ENCODE results near the gene ENDOV.

ENDOV gene

DNA sequence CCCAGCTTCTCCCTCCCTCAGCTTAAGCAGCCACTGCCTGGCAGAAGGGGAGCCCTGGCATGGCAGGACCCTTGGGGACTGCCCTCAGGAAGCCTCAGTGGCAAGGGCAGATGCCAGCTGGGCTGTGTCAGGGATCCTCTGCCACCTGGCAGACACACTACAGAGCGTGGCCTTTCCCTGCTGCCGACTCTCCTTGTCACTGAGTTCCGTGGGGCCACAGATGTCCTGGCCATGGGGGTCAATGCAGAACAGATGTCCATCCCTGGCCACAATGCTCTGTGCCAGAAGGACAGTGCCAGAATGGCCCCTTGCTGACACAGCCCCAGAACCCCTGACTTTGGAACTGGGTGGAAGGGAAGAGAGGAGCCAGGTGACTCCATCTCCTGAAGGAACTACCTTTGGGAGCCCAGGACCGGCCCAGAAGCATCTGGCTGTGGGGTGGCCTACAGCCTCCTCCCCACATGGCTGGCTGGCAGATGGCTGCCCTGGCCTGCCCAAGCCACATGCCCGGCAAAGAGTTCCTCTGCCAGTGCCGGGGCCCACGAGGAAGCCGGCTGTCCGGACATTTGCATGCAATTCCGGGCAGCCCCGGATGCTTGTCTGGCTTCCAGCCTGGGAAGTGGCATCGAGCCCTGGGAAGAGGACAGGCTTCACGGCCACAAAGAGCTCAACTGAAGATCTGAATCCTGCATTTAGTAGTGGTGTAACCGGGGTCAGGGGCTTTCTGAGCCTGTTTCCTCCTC lies 37.4 kb downstream of the ENDOV start:
- DNase-seq, result no peak

DNA sequence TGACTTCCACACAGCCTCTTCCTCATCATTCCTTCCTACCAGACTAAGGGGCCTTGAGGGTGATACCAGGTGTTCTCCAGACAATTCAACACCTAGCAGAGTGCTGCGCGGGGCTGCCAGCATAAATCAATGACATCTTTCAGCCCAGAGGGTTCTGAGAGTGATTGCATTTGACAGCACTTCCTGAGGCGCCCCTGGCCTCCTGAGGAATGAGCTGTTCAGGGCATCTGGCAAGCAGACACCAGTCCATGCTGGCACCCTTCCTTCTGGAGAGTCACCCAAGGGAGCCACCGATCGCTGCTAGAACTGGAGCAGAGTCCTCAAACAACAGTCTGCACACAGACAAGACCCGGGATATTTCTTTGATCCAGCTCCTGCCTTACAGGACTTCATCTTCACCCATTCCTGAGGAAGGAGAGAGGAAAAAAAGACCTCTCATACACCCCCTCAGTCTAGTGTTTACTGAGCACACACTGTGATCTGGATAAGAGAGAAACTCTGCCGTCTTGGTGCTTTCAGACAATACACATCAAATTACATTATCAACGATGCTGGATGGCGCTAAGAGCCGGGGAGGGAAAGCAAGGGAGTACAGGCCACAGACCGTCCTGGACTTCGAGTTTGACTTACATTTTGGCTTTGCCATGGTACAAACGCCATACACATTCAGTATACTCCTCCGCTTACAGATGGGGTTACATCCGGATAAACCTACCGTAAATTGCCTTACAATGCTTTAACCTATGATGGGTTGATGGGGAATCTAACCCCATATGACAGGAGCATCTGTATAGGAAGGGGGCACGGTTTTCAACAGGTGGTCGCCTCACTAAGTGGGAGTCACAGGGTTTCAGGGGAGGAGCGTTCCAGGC lies 38.4 kb downstream of the ENDOV start:
- DNase-seq, result no peak

DNA sequence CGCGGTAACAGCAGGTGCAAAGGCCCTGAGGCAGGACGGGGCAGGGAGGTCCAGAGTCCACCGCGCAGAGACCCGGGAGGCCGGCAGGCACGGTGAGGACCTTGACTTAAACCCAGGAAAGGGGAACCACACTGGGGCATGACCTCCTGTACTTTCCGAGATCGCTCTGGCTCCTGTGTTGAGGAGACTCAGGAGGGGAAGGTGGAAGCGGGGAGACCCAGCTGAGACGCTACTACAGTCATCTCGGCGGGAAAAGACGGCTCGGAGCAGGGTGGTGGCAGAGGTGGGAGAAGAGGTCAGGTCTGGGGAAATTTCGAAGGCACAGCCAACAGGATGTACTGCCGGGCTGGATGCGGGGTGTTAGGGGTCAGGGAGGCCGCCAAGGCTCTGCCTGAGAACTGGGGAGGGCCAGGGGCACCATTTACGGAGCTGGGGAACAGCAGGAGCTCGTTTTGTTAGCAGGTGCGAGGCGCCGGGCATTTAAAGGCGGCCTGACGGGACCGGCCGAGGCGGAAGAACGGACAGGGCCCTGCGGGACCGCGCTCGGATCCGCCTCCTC lies 39.1 kb downstream of the ENDOV start:
- DNase-seq, result peak; percentile 25

DNA sequence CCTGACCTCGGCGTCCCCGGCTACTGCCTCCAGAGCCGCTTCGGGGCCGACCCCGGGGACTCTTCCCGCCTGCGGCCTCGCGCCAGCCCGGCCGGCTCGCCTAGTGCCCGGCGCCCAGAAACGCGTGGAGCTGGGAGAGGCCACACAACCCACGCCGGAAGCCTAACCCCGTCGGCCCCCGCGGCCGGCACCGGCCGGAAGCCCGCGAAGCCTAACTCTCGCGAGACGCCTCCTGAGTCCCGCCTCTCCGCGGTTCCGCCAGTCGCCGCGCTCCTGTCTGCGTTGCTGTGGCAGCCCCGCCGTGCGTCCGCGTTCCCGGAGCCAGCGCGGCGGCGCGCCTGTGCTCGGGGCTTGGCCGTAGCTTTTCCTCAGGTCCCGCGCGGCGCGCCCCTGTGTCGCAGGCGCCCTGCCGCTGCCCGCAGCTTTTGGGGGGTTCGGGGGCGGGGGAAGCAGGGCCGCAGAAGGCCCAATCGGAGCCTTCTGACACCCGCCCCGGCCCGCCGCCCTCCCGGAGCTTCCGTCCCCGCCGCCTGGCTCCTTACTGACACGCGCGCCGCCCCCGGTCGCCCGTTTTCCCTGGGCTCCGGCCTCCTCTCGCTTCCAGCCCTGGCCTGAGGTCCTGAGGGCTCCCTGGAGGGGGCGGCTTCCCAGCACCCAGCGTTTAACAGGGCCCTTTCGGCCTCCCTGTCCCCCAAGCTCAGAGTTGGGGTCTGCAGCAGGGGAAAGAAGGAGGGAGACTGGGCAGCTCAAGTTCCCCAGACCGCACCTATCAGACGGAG lies 39.8 kb downstream of the ENDOV start:
- DNase-seq, result peak; percentile 99

DNA sequence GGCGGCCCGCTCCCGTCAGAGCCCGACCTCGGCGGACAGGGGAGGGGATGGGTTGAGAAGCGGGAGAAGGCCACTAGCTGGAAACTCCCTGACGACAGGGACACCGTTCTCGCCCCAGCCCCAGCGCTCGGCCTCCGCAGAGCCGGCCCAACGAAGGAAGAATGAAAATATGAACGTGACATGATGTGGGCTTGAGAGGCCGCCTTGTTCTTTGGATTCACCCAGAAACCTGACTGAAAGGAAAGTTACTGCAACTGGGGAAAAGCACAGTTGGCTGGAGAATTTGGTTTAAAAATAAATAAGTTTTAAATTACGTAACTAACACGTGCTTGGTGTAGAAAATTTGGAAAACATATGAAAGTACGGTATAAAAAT lies 40.4 kb downstream of the ENDOV start:
- peak; percentile 60 for DNase-seq

DNA sequence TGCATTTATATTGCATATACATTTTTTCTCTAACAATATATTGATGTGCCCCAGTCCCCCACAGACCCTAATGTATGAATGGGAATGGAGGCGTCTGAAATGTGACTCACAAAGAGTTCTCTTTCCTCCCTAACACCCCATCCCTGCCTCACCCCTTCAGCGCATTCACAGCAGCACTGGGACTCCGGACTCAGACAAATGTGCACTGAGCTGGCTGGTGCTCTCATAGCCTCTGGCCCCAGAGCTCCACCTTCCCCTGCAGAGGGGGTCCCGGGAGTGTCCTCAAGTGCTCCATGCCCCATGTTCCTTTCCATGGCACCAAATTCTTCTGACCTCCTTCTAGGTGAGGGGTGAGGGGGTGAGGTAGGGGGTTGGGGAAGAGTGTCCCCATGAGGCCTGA lies 40.8 kb downstream of the ENDOV start:
- no peak for DNase-seq

DNA sequence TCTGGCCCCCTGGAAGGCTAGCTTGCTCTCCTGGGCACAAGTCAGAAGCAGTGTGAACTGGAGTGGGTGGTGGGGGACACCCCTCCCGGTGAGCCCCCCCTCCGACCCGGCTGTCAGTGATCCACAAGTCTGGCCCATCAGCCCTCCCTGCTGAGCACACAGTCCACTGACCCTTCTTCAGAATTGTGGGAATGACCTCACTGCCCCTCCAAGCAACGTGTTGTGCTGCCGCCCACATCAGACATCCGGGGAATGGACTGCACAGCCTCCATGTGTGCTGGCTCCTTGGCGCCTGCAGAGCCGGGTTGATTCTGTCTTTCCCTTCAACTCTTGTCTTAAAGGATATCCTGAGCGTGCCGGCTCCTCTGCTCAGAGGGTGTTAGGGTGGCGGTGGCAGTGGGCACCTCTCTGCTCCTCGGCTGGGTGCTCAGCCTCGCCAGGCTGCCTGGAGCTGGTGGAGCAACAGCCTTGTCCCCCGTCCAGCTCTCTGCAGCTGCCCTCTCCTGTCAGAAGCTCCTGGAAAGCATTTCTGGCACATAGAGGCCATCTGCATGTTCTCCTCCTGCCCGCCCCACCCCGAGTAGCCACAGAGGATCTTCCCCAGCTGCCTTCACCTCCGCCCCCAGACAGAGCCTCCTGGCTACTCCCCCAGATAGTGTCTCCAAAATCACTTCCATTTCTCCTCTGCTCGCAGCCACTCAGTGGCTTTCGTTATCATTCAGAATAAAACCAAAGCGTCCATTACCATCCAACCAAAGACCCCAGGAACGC lies 41.7 kb downstream of the ENDOV start:
- DNase-seq, result no peak

DNA sequence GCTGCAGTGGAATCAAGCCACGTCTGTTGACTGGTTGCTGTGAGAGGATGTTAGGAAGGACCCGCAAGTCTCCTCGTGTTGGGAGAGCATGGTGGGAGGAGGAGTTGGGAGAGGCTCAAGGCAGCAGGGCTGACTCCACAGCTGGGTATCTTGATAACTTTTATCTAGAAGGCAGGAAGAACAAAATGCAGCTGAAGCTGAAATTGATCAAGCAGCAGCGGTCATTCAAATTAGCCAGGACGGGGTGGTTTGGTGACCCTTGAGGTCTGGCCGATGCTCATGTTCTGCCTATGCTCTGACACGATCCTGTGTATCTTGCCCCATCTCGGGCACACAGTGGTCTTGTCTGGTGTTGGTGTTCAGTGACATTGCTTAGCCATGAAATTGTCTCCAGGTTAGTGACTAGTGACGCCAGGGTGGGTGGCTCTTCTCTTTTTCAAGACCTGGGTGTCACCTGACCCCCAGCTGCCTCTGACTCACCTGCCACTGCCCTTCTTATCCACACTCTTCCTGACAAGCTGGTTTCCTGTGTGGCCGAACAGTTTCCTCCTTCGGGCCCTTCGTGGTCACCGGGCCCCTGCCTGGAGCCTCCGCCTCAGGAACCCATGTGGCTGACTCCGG lies 42.4 kb downstream of the ENDOV start:
- DNase-seq, result no peak

DNA sequence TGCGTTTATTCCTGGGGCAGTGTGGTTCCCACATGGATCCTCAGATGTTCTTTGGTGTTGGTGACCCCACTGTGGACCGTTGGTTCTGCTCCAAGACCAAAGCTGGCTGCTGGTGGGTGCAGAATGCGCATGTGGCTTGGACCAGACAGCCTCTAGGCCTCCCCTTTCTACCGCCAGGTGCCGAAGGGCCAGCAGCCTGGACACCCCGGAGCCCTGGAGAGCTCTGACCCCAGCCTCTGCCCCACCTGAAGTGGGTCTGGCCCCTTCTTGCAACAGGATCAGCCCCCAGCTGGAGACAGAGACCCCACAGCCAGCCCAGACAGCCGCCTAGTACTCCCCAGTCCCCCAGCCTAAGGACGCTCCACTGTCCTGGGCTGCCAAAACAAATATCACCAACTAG lies 43.0 kb downstream of the ENDOV start:
- DNase-seq, result no peak

DNA sequence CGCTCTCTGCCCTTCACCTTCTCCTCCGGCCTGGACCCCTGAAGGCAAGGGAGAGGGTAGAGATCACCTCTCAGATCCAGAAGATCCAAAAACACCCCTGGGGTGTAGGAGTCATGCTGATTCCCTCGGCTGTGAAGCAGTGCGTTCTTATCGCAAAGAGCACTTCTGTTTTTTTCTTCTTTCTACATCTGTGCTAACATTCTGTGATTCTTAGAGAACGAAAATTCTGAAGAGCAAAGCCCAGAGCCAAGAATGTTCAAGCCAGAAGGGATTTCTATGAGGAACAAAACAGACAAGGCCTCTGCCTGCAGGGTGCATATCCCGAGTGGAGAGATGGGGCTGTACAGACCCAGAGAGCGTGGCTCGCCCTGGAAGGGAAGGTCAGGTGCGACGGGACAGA lies 44.3 kb downstream of the ENDOV start:
- no peak for DNase-seq

DNA sequence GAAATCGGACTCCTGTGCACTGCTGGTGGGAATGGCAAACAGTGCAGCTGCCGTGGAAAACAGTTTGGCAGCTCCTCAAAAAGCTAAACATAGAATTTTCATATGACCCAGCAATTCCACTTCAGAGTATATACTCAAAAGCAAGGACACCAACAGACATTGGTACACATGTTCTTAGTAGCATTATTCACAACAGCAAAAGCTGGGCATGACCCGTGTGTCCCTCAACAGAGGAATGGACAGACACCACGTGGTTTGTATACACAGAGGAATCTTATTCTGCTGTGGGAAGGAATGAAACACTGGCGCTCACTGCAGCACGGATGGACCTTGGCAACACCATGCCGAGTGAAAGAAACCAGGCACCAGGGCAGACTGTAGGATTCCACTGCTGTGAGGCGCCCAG lies 45.5 kb downstream of the ENDOV start:
- DNase-seq, result no peak

DNA sequence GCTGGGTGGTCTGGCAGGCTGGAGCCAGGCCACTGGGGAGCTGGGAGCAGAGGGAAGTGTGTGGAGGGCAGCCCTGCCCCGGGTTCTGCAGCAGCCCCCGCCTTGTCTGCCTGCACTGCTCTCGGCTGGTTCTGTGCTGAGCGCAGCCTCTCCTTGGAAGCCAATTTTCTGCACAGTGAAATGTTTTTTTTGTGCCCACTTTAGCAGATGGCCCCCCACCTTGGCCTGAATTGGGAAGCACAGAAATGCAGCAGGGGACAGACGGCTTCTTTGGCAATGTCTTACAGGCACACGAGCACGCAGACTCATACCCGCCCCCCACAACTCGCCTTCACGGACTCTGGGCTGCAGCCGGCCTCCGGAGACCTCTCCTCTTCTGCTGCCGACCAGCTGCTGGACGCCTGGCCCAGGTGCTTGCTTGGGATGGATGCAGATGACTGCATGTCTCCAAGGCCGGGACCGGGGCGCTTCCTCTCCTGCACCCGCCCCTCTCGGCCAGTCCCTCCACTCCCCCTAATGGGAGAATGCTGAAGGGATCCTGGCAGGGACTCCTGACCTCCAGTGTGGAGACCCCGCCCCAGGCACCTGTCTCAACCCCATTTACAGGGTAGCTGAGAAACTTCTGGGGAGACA lies 46.7 kb downstream of the ENDOV start:
- DNase-seq, result no peak

DNA sequence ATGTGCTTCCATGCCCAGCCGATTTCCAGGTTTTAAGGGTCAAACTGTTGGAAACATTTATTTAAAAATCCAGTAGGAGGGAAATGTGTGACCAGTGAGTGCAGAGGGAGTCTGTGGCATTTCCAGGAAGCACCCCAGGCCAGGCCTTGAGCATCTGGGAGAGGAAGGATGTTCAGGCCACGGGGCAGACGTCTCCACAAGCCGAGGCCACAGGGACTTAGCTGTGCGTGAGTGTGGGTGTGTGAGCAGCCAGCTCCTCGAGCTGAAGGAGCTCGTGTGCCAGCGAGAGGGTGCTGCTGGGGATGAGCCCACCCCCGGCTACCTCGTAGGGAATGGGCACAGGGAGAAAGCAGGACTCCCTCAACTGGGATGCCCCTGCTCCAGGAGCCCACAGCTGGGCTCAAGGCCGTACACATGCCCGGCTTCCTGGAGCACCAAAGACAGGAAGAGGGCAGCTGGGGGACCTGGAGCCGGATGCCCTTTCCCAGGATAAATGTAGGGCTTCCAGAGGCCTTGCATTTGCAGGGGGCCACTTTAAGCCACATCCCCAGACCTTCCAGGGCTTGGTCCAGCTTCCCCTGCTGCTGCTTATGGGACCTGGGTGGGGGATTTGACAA lies 48.9 kb downstream of the ENDOV start:
- DNase-seq, result no peak

DNA sequence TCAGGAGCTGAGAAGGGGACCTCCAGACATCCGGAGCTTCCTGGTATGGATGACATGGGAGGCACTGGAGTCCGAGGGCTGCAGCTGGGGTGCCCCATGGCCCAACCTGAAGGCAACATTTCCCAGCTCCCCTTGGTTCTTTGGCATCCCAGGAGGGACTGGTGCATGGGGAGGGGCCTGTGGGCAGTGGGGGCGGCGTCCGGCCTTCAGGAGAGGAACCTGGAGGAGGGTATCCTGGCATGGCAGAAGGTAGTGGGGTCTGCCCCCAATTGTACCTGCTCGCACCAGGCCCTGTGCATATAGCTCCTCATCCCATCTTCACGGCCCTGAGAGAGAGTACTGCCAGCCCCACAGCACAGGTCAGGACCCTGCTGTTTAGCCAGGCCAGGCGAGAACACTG lies 49.5 kb downstream of the ENDOV start:
- no peak for DNase-seq

DNA sequence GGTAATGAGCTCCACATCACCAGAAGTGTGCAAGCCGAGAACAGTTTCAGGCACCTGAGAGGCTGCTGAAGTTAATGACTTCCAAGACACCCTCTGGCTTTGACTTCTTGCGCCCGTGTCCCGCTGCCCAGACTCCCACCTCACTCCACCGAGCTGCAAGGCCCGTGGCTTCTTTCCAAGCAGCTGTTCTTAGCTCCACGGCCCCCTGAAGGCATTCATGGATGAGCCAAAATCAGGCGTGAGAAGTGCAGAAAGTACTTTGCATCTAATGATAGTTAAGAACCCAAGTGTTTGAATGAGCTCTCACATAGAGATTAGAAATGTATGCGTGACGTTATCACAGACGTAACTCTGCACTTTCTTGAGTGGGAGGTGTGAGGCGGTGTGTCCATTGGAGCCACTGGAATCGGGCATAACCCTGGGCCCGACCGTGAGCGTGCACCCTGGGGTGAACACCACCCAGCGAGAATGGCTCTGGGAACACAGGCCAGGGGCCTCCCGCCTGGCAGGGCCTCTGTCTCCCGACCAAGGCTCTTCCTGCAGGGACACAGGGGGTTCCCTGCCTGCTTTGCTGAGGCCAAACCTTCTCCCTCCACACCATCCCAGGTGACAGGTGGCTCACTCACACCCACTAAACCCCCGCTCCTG lies 50.5 kb downstream of the ENDOV start:
- no peak for DNase-seq

DNA sequence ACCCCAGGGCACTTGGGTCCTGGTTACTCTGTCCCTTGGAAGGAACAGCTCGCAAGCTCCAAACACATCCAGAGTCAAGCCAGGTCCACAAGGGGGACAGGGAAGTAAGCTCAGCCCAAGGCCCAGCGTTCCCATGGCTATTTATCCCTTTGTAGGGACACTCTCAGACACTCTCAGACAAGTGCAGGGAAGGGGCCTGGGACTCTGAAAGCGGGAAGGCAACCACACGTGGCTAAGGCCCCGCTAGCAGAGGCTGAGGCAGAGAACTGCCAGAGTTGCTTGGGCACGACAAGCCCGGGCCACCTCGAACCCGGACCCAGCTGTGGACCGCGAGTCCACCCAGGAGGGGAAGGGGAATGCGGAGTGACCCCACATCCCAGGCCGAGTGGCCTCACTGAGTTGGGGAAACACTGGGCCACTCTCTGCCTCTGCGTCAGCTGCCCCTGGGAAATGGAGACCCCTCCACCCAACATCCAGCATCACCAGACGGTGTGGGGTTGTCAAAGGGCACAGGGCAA lies 51.3 kb downstream of the ENDOV start:
- DNase-seq, result no peak

DNA sequence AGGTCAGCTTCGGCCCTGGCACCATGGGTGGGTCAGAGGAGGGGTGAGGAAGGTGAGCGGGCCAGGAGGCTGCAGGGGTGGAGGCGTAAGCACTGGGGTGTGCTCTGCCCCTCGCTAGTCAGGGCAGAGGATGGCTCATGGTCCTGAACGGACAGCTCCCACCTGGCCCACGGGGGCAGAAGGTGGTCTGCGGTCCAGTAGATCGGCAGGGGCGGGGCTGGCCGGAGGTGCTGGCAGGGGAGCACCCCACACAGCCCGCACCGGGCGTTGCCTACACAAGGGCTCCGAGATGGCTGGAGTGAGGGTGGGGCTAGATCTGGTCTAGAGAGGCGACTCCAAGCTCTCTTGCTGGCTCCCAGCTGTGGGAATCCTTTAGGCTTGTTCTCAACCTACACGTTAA lies 53.3 kb downstream of the ENDOV start:
- DNase-seq, result no peak

DNA sequence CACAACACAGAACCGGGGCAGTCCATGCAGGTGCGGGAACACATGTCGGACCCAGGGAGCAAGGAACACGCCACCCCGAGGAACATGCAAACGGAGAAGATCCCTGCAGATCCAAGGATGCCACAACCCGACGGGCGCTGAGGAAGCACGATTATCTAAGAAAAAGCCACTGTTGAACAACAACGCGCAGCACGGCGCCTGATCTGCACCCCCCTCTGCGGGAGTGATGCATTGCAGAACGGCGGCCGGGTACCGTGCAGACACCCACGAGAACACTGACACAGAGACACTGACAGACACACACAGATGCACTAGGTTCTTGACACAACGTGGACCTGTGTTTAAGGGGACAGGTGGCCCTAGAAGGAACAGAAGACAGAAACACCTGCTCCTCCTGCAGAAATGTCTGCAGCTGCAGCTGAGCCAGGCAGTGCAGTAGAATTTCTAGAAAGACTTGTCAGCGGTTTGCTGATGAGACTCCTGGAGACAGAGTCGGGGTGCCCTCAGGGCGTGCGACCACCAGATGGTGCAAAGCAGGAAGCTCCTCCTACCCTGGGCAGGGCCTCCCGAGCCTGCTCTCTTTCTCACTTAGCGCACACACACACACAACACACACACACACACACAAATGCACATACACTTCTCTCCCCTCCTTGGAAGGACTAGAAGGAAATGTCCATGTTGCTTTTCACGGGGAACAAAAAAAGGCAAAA lies 54.0 kb downstream of the ENDOV start:
- no peak for DNase-seq

DNA sequence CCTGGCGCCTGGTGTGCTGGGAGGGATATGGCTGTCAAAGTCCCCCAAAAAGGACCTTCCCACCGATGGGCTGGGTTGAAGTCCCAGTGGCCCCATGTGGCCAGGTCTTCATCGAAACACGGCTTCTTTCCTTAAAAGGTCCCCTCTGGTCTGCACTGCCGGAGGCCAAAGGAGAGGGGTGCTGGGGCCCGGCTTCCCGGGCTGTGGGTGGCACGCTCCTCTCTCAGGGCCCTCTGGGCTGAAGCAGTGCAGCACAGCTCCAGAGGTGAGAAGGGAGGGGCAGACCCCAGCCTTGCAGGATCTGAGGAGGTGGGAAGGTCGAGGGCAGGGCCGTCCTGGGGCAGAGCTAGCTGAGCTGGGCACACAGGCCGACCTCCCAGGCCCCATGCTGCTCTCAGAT lies 54.7 kb downstream of the ENDOV start:
- DNase-seq, result no peak

DNA sequence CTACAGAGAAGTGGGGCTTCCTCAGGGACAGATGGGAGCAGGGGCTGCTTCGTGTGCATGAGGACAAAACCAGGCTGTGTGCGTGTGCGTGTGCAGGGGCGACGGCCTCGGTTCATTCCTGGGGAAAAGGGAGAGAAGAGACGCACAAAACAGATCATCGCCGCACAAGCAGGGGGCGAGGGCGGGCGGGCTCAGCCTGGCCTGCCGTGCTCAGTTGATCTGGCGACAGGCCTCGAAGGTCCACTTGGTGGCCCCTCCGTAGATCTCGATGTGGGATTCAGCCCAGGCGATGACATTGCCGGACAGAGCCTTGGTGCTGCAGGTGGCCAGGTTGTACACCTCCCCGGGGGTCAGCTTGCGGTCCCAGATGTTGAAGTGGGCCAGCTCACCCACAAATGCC lies 55.6 kb downstream of the ENDOV start:
- DNase-seq, result no peak

Data from activated CD4-positive, alpha-beta T cell treated with anti-CD3 and anti-CD28 coated beads, Interleukin-10, Interleukin-2, amounts not matched to agents 100 ng/mL and 50 ng/mL, durations not matched to agents 16 hours and 8 hours (primary cell).